C4-2B (cell line): ENCODE results near the gene RPS2.

Experiments
- ZFX ChIP-seq: fragments of 450-650 bp; IDR thresholded peaks from 2 replicates; pipeline ENCODE4 v1.6.1; 2017
- TF ChIP-seq, protein P1 (sequence below): fragments of 450-650 bp; conservative IDR thresholded peaks from 2 replicates; pipeline ENCODE4 v1.5.1; 2017; ENCODE audit warnings: mild to moderate bottlenecking

- TF ChIP-seq, protein P1, sequence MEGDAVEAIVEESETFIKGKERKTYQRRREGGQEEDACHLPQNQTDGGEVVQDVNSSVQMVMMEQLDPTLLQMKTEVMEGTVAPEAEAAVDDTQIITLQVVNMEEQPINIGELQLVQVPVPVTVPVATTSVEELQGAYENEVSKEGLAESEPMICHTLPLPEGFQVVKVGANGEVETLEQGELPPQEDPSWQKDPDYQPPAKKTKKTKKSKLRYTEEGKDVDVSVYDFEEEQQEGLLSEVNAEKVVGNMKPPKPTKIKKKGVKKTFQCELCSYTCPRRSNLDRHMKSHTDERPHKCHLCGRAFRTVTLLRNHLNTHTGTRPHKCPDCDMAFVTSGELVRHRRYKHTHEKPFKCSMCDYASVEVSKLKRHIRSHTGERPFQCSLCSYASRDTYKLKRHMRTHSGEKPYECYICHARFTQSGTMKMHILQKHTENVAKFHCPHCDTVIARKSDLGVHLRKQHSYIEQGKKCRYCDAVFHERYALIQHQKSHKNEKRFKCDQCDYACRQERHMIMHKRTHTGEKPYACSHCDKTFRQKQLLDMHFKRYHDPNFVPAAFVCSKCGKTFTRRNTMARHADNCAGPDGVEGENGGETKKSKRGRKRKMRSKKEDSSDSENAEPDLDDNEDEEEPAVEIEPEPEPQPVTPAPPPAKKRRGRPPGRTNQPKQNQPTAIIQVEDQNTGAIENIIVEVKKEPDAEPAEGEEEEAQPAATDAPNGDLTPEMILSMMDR = no peak
- no peak for TF ChIP-seq ZFX
Observed at GRCh38 chr16:1917056-1917664, 47.5 kb downstream of the RPS2 start.
